A549 (cell line): ENCODE results near the gene MAP1LC3B2.

Experiments used
- RAD21 ChIP-seq, 2 experiments: fragments of >200 bp in 1 of 2; sonication (Bioruptor Twin) in 1 of 2; formaldehyde crosslinking in 1 of 2; IDR thresholded peaks in 1 of 2; conservative IDR thresholded peaks in 1 of 2; 2 replicates in 1 of 2; 3 replicates in 1 of 2; pipeline ENCODE4 v1.6.1; 2012 to 2018; ENCODE audit warnings: inconsistent platforms in 1 of 2
- TF ChIP-seq, protein P1 (sequence below): fragments of >200 bp; sonication (Bioruptor Twin); formaldehyde crosslinking; IDR thresholded peaks from 3 replicates; pipeline ENCODE4 v1.5.1; 2016

DNA sequence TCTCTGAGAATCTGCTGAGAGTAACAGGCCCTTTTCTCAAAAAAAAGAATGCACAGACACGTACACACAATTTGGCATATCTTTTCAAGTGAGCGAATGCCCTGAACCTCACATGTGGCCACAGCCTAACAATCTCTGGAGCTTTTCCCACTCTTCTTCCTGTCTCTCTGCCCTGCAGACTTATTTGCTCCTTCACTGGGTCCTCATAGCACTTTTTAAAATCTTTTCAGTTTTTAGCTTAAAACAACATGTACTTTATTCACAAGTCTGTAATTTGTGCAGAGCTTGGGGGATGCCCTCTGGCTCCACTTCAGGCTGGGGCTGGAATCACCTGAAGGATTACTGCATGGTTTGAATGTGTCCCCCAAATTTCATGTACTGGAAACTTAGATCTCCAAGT is 9.0 kb downstream of the MAP1LC3B2 start:
- no peak for TF ChIP-seq RAD21 (conservative IDR thresholded peaks at IDR 0.05 in 1 of 2, IDR thresholded peaks at IDR 0.05 in 1 of 2)
- TF ChIP-seq, protein P1, sequence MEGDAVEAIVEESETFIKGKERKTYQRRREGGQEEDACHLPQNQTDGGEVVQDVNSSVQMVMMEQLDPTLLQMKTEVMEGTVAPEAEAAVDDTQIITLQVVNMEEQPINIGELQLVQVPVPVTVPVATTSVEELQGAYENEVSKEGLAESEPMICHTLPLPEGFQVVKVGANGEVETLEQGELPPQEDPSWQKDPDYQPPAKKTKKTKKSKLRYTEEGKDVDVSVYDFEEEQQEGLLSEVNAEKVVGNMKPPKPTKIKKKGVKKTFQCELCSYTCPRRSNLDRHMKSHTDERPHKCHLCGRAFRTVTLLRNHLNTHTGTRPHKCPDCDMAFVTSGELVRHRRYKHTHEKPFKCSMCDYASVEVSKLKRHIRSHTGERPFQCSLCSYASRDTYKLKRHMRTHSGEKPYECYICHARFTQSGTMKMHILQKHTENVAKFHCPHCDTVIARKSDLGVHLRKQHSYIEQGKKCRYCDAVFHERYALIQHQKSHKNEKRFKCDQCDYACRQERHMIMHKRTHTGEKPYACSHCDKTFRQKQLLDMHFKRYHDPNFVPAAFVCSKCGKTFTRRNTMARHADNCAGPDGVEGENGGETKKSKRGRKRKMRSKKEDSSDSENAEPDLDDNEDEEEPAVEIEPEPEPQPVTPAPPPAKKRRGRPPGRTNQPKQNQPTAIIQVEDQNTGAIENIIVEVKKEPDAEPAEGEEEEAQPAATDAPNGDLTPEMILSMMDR = no peak
